Omental fat pad (tissue), 4 donors: ENCODE results near the gene MTA3. TPM values are rescaled to one million over a fixed set of nuclear protein-coding genes. Genes with fewer than 3 reads are reported as not detected.

Source experiments
- ATAC-seq: fragments of 150-250 bp; one replicate; pipeline ENCODE4 v1.9.1; 2016; ENCODE audit warnings: mild to moderate bottlenecking, moderate library complexity; ENCODE audit not compliant: low FRiP score
- DNase-seq: peaks from one replicate; pipeline ENCODE4 v3.0.0-alpha.2; 2019; ENCODE audit warnings: low spot score
- CTCF ChIP-seq, 3 donors: fragments of 450-650 bp; IDR thresholded peaks; one replicate each; pipeline ENCODE4 v1.5.1; 2016 to 2017; ENCODE audit warnings: antibody characterized with exemption in 3 of 3, mild to moderate bottlenecking in 3 of 3, moderate library complexity in 2 of 3
- total RNA-seq, 4 donors: library from RNA; depleted of rRNA; stranded (reverse); fragments of >200 nt; gene quantifications; one replicate each; pipeline ENCODE4 v1.1.0, GENCODE V29; 2016

Gene MTA3
- total RNA-seq, 4 donors from 2014 or later: 10.8 to 36.6 (median 25.2) TPM

- ATAC-seq (peak; percentile 33), DNase-seq (no peak)
- no peak for TF ChIP-seq CTCF (IDR thresholded peaks at IDR 0.05)
These were observed 223.7 kb downstream of the MTA3 start for GRCh38 chr2:42792087-42792582.

DNA sequence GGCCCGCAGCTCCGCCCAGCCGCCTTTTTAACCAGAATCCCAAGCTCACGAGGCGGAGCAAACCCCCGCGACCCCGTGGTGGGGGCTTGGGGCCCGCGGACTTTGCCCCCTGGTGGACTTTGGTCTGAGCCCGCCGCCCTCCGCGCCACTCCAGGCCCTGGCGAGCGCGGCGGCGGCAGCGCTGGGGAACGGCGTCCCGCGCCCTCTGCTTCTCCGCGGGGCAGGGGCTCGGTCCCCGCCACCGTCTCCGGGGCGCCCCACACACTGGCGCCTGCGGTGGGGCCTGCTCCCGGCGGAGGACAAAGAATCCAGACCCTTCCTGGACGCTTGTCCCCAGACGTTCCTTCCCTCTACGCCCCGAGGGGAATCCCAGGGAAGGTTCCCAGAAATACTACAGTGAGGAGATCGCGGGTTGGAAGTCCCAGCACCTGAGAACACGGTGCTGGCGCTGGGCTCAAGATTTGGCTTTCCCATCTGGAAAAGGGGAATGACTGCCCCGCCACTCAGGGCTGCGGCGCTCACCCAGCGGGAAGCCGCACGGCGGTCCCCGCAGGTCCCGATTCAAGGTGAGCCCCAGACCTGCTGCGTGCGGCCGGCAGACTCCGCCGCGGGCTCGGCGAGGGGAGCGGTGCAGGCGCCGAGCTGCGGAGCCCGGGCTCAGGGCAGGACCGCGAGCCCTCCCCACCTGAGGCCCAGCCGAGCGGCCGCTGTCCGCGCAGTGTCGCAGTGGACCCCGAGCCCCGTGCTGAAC lies 224.3 kb downstream of the MTA3 start, which contains the start of gene HAAO:
Gene HAAO (minus strand): TSS at position 1 of the 751 bp plus-strand sequence. CDS start 47 bp downstream, outside the sequence.
- peak; percentile 74 for ATAC-seq
- DNase-seq: no peak
- TF ChIP-seq CTCF (IDR thresholded peaks at IDR 0.05): no peak

DNA sequence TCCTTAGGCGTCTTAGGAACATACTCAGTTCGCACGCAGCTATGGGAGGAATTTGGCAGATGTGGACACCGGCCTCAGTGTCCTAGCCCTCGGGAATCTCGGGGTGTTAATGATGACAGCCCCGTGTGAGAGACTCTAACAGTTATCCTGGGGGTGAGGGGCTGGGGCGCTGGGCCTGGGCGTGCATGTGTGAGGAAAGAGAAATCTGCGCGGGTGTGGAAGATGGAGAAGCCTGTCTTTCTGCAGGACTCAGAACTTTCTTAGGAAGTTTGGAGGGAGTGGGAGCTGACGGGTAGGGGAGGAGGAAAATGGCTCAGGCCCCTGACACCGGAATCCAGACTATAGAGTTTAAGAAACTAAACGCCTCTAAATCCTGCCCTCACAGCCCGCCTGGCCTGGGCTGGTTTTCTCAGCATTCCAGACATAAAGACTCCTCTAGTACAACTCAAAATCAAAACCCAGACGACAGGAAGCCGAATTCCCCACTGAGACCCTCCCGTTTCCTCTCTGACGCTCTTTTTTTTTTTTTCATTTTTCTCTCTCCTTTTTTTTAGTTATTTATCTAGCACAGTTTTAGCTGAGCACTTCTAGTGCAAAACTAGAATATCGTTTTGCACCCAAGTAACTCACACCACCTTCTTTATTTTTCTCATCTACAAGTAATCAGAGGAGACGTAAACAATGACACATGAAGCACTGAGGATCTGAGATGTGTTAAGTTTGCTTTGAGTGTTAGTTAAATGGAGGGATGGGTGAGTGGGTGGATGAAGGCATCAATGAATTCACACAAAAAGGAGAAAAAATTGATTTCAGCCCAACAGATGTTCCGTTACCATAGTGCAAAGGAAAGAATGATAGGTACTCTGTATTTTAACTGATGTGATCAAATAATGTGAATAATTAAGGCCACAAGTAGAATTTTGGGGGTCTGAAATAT lies 225.2 kb downstream of the MTA3 start:
- peak; percentile 10 for ATAC-seq
- DNase-seq: no peak

GRCh38 chr2:42794271-42795046 lies 226.0 kb downstream of the MTA3 start:
- DNase-seq: no peak
- ATAC-seq: no peak
- no peak for TF ChIP-seq CTCF (IDR thresholded peaks at IDR 0.05)

More for the DNA sequence above, 225.2 kb downstream of the MTA3 start:
- TF ChIP-seq CTCF (IDR thresholded peaks at IDR 0.05): no peak

DNA sequence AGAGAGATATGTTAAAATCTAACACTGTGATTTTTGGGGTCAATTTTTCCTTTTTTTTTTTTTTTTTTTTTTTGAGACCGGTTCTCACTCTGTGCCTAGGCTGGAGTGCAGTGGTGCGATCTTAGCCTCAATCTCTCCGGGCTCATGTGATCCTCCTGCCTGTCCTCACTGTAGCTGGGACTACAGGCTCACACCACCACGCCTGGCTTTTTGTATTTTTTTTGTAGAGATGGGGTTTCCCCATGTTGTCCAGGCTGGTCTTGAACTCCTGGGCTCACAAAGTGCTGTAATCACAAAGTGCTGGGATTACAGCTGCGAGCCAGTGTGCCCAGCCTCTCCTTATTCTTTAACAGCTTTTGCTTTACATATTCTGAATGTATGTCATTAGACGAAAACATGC lies 226.8 kb downstream of the MTA3 start:
- DNase-seq (no peak), ATAC-seq (no peak)
- no peak for TF ChIP-seq CTCF (IDR thresholded peaks at IDR 0.05)

DNA sequence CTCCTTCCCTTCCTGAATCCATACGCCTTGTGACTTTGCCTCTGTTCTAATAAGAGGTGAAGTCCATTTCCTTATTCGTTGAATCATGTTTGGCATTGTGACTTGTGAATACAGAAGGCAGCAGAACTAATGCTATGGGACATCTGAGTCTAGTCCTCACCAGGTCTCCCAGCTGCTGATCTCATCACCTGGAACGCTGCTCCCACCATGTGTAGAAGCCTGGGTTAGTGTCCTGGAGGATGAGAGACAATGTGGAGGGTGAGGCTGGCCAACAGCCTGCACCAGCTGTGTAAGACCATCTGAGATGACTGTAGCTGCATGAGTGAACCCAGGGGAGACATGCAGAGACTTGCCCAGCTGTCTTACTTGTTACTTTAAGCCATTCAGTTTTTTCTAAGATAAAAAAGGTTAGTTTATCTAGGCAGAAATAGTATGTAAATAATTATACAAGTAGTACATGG lies 227.4 kb downstream of the MTA3 start:
- DNase-seq (no peak), ATAC-seq (no peak)
- no peak for TF ChIP-seq CTCF (IDR thresholded peaks at IDR 0.05)
